ENCODE results near the gene GPR142. TPM values are rescaled to one million over a fixed set of nuclear protein-coding genes. Genes with fewer than 3 reads are reported as not detected.

Gene GPR142
- total RNA-seq, 1 experiment from 2014 or later = not detected

Other genes with a start within 250 kb of the GPR142 start
- 421 and 515 TPM in 2 replicates for gene RPL38, start 163.8 kb upstream of the GPR142 start, total RNA-seq (2014; rRNA removed; shearing (Covaris generic))
- 0.15 TPM in 2 replicates for gene TTYH2, start 153.9 kb upstream of the GPR142 start, total RNA-seq (2014; rRNA removed; shearing (Covaris generic))
- not detected in 2 replicates for gene DNAI2, start 93.3 kb upstream of the GPR142 start, total RNA-seq (2014; rRNA removed; shearing (Covaris generic))
- not detected in 2 replicates for gene KIF19, start 41.3 kb upstream of the GPR142 start, total RNA-seq (2014; rRNA removed; shearing (Covaris generic))
- gene BTBD17, start 5.6 kb upstream of the GPR142 start, total RNA-seq (2014; rRNA removed; shearing (Covaris generic)) = not detected in 2 replicates
- 12.9 and 36.4 TPM in 2 replicates for gene GPRC5C, start 64.6 kb downstream of the GPR142 start, total RNA-seq (2014; rRNA removed; shearing (Covaris generic))
- gene CD300A, start 99.1 kb downstream of the GPR142 start, total RNA-seq (2014; rRNA removed; shearing (Covaris generic)) = not detected in 2 replicates
- not detected in 2 replicates for gene CD300LB, start 164.0 kb downstream of the GPR142 start, total RNA-seq (2014; rRNA removed; shearing (Covaris generic))
- gene CD300C, start 178.6 kb downstream of the GPR142 start, total RNA-seq (2014; rRNA removed; shearing (Covaris generic)) = 0.84 TPM in 1 of 2 replicates, not detected in the other
- gene CD300H, start 200.0 kb downstream of the GPR142 start, total RNA-seq (2014; rRNA removed; shearing (Covaris generic)) = not detected in 2 replicates
- gene CD300LD, start 224.8 kb downstream of the GPR142 start, total RNA-seq (2014; rRNA removed; shearing (Covaris generic)) = not detected in 2 replicates

All from M059J (cell line).